Activated T-helper 9 cell treated with anti-CD3 and anti-CD28 coated beads, Interleukin-2, amount 50 U/mL, for 16 hours (primary cell): ENCODE data around the gene SLF2.

Experiments
- DNase-seq: peaks from one replicate; pipeline ENCODE4 v3.0.0-alpha.2; 2020; ENCODE audit warnings: low read depth

SLF2 gene

GRCh38 chr10:101000127-101000914 lies 87.6 kb downstream of the SLF2 start:
- DNase-seq: no peak

- no peak for DNase-seq
Measured at GRCh38 chr10:101000915-101001658, 88.3 kb downstream of the SLF2 start.

- no peak for DNase-seq
Measured at GRCh38 chr10:101001659-101002035, 88.9 kb downstream of the SLF2 start.

GRCh38 chr10:101002456-101002855 lies 89.7 kb downstream of the SLF2 start:
- no peak for DNase-seq

- no peak for DNase-seq
Measured at GRCh38 chr10:101003639-101004206, 91.0 kb downstream of the SLF2 start.

GRCh38 chr10:101005361-101005760 lies 92.6 kb downstream of the SLF2 start:
- no peak for DNase-seq

- DNase-seq: no peak
Measured at GRCh38 chr10:101005869-101006567, 93.3 kb downstream of the SLF2 start.

- DNase-seq: no peak
Measured at GRCh38 chr10:101006593-101007098, 93.9 kb downstream of the SLF2 start.

GRCh38 chr10:101007099-101007711 lies 94.4 kb downstream of the SLF2 start:
- no peak for DNase-seq

GRCh38 chr10:101007915-101008822 lies 95.4 kb downstream of the SLF2 start:
- DNase-seq: no peak

- DNase-seq: no peak
Measured at GRCh38 chr10:101008823-101009423, 96.2 kb downstream of the SLF2 start.

- DNase-seq: no peak
Measured at GRCh38 chr10:101010329-101010728, 97.6 kb downstream of the SLF2 start.

GRCh38 chr10:101011517-101012423 lies 99.0 kb downstream of the SLF2 start:
- no peak for DNase-seq

GRCh38 chr10:101012525-101013364 lies 100.0 kb downstream of the SLF2 start:
- DNase-seq: peak; percentile 69

GRCh38 chr10:101013365-101013825 lies 100.6 kb downstream of the SLF2 start:
- no peak for DNase-seq

GRCh38 chr10:101014230-101014884 lies 101.6 kb downstream of the SLF2 start:
- DNase-seq: peak; percentile 61
